ENCODE data around the gene EXD3. TPM values are rescaled to one million over a fixed set of nuclear protein-coding genes. Genes with fewer than 3 reads are reported as not detected.
"Not testable (repeated sequence)": the region's sequence is repeated elsewhere in the genome, so short reads cannot be mapped to it uniquely, and the experiment has no call there.

Gene EXD3
- total RNA-seq, 1 experiment from 2014 or later = 14.1 TPM

GRCh38 chr9:137380171-137380570, 42.8 kb downstream of the EXD3 start:
- DNase-seq (ENCODE audit: low spot score) = no peak

GRCh38 chr9:137379761-137380161, 43.2 kb downstream of the EXD3 start:
- no peak for DNase-seq (ENCODE audit: low spot score)

DNA sequence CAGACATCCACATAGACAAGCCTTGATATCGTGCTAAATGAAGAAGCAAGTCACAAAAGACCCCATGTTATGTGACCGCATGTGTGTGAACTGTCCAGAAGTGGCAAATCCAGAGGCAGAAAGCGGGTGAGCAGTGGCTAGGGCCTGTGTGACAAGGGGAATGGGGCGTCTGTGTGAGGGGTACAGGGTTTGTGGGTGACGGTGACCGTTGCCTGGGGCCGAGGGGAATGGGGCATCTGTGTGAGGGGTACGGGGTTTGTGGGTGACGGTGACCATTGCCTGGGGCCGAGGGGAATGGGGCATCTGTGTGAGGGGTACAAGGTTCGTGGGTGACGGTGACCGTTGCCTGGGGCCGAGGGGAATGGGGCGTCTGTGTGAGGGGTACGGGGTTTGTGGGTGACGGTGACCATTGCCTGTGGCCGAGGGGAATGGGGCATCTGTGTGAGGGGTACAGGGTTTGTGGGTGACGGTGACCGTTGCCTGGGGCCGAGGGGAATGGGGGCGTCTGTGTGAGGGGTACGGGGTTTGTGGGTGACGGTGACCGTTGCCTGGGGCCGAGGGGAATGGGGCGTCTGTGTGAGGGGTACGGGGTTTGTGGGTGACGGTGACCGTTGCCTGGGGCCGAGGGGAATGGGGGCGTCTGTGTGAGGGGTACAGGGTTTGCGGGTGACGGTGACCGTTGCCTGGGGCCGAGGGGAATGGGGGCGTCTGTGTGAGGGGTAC, 44.1 kb downstream of the EXD3 start:
- not testable (repeated sequence) for DNase-seq (ENCODE audit: low spot score)

- DNase-seq (ENCODE audit: low spot score) = no peak
These were observed 46.6 kb downstream of the EXD3 start for GRCh38 chr9:137376386-137376785.

GRCh38 chr9:137375321-137376058, 47.5 kb downstream of the EXD3 start:
- no peak for DNase-seq (ENCODE audit: low spot score)

DNA sequence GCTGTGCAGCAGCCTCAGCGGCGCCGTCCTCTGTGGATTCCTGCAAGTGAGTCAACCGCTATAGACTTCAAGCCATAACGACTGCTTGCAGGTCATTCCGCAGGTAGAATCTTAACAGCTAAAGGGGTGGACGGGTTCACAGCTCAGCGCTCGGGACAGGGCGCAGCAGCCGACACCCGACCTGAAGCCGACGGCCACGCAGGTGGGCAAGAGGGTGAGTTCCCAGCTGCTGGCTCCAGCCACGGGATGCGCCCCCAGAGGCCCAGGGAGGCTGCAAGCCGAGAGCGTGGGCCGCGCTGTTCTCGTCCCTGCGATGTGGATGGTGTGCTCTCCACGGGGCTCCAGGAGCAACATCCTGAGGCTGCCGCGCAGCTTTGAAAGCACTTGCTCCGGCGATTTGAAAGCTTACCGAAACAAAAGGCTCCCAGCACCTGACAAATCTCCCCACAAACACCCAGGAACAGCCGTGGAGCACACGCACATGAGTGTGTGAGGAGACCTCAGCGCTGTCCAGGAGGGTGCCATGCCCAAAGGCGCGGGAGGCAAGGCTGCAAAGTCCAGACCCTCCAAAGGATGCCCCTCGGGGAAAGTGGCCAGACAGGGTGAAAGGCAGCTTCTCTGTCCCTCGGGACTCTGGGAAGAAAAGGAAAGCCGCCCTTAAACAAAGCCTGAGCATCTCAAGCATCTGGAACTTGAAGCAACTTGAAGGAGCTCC, 48.7 kb downstream of the EXD3 start:
- DNase-seq (ENCODE audit: low spot score) = no peak

GRCh38 chr9:137373611-137373980, 49.4 kb downstream of the EXD3 start:
- no peak for DNase-seq (ENCODE audit: low spot score)

DNA sequence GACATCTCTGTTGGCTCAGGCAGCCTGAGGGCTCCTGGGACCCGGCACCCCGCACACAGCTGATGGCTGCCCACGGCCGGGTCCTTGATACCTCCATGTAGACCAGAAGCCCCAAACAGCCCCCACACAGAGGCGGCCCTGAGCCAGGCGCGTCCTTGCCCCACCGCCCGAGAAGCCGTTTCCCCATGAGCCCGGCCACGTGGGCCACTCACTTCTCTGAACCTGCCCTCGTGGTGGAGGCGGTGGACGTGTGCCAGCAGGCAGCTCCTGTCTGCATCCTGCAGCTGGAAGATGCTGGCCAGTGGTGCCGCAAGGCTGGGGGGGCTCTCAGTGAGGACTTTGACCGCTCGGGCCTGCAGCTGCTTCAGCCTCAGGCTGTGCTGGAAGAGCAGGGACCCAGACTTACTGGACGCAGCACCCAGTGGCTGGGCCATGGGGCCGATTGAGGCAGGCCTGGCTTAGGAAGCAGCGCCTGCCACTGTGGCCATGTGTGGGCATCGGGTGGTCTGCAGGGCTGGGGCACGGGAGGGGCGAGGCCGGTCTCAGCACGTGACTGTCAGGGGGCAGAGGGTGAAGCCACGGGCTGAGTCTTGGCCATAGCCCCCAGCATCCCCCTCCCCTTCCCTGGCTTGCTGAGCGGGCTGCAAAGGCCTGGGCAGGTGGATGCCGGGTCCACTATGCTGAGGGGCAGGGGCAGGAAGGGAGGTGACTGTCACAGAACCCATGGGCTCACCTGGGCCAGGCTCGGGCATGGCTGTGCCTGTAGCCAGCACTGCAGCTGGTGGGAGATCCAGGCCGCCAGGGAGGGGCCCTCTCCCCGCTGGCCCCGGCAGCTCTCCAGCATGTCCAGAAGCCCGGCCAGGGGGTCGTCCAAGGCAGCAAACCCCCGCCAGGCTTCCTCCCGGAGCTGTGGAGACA, 50.0 kb downstream of the EXD3 start:
- DNase-seq (ENCODE audit: low spot score) = no peak

- DNase-seq (ENCODE audit: low spot score) = no peak
These were observed 50.9 kb downstream of the EXD3 start for GRCh38 chr9:137371946-137372651.

DNA sequence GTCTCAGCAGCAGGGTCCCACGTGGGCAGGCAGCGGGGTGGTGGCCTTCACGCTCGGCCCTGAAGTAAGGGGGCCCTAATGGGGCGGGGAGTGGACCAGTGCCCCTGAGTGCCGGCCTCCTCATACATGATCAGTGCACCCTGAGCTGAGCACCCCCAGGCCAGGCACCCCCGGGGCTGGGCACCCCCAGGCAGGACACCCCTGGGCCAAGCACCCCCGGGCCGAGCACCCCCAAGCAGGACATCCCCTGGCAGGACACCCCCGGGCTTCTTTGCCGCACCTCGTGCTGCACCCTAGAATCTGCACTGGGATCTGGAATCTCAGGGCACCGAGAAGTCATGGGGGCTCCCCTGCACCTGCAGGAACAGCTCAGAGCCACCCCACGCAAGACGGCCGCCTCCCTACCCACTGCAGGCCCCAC, 51.4 kb downstream of the EXD3 start:
- no peak for DNase-seq (ENCODE audit: low spot score)

DNA sequence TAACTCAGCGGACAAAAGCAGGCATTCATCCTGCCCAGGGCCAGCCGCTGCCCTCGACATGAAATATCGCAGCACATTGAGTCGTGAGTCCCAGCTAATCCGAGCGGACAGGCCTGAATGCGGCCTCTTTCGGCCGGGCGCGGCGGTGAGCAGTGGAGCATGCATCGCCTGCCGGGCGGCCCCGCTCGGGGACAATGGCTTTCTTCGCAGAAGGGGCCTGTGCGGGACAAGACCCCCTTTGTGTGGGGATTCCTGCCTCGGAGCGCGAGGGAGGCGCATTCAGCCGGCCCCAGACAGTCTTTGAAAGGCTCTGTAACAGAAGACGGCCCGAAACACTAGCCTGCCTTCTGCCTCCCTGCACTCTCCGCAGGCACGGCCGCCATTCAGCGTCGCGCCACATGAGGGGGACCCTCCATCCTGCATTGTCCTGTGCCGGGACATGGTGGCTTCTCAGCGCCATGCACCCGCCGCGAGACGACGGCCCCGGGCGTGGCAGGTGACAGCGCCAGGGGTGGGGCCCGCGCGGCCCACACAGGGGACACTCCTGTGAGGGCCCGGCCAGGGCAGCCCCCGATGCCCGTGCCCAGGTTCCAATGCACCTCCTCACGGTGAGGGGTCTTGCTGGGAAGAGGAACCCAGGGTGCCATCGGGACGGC, 52.0 kb downstream of the EXD3 start:
- no peak for DNase-seq (ENCODE audit: low spot score)

GRCh38 chr9:137369911-137370764, 52.8 kb downstream of the EXD3 start:
- DNase-seq (ENCODE audit: low spot score) = no peak

DNA sequence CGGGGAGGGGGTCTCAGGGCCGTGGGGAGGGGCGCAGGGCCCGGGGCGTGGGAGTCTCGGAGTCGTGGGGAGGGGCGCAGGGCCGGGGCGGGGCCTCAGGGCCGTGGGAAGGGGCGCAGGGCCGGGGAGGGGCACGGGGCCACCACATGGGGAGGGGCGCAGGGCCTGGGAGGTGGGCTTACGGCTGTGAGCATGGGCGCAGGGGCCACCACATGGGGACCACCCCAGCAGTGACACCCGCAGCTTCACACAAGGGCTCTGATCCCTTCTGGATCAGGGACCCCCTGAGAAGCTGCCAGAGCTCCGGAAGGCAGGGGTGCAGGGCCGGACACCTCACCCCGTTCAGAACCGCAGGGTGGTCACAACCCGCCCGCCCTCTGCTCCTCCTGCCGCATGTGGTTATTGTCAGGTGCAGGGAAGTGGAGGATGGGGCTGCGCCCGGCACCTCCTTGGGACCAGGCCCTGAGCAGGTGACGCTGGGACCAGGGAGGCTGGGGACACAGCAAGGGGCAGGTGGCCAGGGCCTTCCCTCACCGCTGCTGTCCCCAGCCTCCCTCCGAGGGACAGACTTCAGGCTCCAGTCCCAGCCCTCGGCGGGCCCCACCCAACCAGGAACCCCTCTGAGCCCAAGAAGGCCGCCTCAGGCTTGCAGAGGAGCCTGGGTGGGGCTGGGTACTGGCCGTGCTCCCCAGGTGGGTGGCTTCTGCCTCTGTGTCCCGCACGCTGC, 53.7 kb downstream of the EXD3 start:
- no peak for DNase-seq (ENCODE audit: low spot score)

DNA sequence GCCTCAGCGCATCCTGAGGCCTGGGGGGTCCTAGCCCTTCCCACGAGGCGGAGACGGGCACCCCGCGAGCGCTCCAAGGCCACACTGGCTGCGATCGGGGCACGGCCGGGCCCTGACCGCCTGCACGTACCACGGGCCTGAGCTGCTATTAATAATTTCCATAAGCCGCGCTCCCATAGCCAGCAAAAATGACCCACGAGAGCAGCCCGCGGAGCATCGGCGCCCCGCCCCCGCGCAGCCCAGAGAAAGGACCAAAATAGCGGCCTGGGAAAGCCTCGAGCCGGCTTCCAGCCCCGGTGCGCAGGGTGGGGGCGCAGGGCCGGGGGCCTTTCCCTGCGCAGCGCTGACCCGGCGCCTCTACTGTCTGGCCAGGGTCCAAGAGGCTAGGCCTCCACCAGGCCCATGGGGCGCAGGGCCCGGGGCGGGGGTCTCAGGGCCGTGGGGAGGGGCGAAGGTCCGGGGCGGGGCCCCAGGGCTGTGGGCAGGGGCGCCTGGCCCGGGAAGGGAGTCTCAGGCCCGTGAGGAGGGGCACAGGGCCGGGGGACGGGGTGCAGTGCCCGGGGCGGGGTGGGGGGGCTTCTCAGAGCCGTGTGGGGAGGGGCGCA, 54.4 kb downstream of the EXD3 start:
- no peak for DNase-seq (ENCODE audit: low spot score)

GRCh38 chr9:137367506-137368430, 55.2 kb downstream of the EXD3 start:
- no peak for DNase-seq (ENCODE audit: low spot score)

- no peak for DNase-seq (ENCODE audit: low spot score)
These were observed 56.0 kb downstream of the EXD3 start for GRCh38 chr9:137366891-137367381.

DNA sequence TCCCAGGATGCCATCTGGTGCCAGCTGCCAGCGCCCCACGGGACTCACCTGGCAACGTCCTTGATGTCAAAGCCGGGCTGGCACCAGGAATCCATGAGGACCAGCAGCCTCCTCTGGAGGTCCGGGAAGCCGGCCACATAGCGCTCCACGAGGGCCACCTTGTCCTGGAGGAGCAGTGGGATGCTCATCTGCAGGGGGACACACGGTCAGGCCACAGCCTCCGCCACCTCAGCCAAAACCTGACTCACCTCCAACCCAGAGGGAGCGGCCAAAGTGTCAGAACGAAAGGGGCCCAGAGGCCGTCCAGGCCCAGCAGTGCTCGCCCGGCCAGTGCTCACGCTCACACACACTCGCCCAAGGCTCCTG, 56.5 kb downstream of the EXD3 start:
- DNase-seq (ENCODE audit: low spot score) = no peak
